ENCODE measurements around the gene ATF7.

GRCh38 chr12:53616950-53617349 is 9.2 kb downstream of the ATF7 start:
- TF ChIP-seq CTCF (conservative IDR thresholded peaks at IDR 0.05; ENCODE audit: low read depth, low read length), result no peak
- TF ChIP-seq MXI1 (IDR thresholded peaks at IDR 0.05; ENCODE audit: borderline replicate concordance, low read depth, low read length), result no peak
- TF ChIP-seq POLR2A (IDR thresholded peaks at IDR 0.05; ENCODE audit: low read depth, low read length), result no peak
- no peak for TF ChIP-seq FOS (IDR thresholded peaks at IDR 0.05; ENCODE audit: low read depth, low read length)

Data from IMR-90 (cell line).